ENCODE data around the gene ZNF519.

The ZNF519 gene

DNA sequence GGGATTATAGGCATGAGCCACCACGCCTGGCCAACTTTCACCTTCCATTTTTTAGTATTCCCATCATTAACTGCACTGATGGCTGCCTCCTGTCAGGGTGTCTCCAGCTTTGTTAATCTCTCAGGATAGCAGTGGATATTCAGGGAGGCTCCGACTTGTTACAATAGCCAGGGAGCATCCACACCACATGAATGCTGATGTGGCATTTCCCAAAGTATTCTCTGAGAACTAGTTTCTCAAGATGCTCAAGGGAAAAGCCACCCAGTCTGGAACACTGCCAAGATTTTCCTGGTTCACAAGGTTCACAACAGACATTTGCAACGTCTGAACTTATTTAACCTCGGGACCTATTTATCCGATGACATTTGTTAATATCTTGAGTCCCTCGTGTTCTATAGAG is 33.8 kb downstream of the ZNF519 start:
- DNase-seq (ENCODE audit: low read depth in 2 of 3, low spot score in 1 of 3) = no peak

DNA sequence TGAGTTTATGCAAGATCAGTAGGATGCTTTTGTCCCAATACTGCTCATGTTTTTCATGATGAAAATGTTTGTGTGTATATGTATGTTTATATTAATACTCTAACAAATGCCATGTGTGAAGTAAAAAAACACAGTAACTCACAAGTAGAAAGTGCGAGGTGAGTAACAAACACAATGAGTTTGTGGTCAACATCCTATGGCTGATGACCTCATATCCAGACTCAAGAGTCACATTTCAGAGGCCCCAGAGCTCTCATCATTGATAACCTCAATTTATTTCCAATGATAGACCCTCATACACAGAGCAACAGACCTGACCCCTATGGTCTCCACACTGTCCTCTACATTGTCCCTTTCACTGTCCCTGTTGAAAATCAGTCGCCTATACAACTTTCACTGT is 34.5 kb downstream of the ZNF519 start:
- DNase-seq (ENCODE audit: low read depth in 2 of 3, low spot score in 1 of 3) = no peak

DNA sequence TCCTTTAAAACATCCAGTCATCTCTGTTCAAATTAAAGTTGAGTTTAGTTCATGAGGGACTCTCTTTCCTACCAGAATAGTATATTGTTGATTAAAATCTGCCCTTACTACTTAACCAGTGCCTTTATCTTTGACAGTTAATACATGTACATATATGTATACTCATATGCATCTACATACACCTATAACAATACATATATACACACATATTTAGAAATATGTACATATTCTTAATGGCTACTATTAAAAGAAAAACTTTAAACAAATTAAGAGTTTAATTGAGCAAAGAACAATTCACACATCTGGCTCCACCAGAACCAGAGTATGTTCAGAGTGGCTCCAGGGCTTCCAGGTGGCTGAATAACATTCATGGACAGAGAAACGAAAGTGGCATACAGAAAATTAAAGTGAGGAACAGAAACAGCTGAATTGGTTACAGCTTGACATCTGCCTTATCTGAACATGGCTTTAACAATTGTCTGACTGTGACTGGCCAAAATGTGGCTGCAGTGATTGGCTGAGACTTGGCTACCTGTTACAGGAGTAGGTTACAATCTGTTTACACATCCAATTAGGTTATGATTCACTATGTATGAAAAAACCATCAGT is 38.8 kb downstream of the ZNF519 start:
- no peak for DNase-seq (ENCODE audit: low read depth in 2 of 3, low spot score in 1 of 3)

DNA sequence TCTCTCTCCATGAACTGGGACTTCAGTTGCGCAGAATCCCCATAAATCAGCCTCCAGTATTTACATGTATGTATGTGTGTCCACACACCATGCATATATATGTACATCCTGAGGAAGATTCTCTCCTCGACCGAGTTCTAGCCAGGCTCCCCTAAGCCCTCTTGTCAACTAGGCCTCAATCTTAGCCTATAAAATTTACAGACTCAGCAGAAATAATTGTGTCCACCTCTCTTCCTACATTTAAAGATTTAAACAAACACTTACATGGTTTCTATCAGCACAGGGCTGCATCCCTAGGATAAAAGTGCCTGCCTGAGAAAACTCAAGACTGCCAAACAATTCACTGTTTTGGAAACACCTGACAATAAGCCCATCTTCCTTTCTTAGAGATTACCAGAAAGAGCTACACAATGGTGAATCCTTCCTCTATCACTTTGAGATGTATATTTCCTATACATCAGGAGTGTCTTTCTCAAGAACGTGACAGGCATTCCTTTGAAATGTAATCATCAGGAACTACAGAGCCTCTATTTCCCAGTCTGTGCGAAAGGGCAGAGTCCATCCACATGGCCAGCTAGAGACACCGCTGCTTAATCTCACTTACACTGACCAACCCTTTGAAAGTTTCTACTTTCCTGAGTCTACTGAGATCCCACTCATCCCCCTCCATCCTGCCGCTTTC is 39.5 kb downstream of the ZNF519 start:
- no peak for DNase-seq (ENCODE audit: low read depth in 2 of 3, low spot score in 1 of 3)

DNA sequence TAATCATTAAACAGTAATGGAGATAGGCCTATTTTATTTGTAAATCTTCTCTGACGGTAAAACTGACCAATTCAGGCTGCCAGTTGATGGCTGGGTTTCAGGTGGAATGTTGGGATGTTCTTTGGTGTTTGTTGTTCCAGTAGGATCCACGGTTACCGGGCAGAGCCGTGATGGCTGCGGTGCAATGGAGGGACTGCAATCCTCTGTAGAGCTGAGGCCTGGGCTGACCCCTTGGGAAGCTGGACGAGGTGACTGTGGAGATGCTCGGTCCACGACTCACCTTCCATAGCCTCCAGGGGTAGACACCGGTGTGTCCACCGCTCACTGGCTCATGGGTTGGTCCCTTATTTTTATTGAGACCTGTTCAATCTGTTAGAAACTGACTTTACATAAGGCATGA is 42.5 kb downstream of the ZNF519 start:
- no peak for DNase-seq (ENCODE audit: low read depth in 2 of 3, low spot score in 1 of 3)

DNA sequence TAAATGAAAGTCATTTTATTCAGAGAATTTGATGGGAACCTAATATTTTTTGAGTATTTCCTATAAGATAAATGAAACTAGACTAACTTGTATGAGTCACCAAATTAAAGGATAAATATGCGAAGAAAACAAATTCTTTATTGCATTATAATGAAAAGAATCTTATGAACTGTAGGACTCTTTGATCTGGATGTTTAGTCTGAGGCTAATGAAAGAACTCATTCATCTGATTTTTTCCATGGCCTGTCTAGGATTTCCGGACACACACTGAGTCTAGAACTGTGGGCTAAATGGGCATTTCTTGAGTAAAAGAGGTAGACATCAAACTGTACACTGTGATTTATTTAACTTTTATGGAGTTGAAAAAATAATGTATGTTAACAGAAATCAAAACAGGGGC is 43.0 kb downstream of the ZNF519 start:
- DNase-seq (ENCODE audit: low read depth in 2 of 3, low spot score in 1 of 3) = no peak

DNA sequence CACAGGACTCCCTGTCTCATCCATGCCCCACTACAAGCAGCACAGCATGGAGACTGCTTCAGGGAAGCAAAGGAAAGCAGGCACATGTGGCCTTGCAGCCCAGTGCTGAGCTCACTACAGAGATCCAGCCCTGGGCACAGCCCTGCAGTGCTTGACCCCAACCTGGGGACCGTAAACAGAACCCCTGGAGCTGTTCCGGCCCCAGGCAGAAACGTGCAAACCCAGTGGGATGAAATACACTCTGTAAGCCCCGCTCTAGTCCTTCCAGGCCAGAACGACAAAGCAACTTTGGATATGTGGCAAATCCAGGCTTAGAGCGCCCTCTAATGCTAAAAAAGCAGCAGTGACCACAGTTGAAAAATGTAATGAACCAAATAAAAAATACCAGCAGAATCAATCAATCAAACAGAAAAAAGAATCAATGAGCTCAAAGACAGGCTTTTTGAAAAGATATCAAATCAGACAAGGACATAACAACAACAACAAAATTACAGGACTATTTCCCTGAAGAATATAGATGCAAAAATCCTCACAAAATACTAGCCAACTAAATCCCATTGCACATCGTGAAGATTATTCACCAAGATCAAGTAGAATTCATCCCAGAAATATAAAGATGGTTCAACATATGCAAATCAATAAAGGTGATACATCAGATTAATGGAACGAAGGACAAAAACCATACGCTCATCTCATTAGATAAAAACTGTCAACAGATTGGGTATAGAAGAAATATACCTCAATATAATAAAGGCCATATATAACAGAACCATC is 45.6 kb downstream of the ZNF519 start:
- no peak for DNase-seq (ENCODE audit: low read depth in 2 of 3, low spot score in 1 of 3)

DNA sequence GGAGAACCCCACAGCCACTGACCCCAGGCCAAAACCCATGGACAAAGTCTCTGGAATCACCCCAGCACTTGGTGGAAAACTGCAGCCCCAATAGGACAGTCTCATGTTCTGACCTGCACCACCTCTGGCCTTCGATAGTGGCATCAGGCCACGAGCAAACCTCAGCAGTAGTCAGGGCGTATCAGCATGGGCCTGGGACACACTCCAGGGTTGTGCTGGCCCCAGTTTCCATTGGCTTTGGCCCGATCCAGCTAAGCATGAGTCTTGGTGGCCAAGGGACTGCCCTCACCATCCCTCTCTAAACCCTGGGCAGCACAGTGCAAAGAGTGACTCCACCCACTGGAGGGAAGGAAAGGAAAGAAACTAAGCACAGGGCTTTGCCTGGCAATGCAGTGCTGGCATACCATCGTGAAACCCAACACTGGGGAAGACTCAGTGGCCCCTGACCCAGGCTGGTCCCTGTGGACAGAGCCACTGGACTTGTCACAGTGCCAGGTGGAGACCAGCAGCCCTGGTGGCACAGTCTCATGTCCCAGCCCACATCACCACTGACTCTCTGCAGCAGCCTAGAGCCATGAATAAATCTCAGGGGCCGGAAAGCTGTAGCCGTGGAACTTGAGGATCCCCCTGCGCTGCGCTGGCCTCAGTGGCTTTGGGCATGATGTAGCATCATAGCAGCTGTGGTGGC is 46.3 kb downstream of the ZNF519 start:
- DNase-seq (ENCODE audit: low read depth in 2 of 3, low spot score in 1 of 3) = no peak

DNA sequence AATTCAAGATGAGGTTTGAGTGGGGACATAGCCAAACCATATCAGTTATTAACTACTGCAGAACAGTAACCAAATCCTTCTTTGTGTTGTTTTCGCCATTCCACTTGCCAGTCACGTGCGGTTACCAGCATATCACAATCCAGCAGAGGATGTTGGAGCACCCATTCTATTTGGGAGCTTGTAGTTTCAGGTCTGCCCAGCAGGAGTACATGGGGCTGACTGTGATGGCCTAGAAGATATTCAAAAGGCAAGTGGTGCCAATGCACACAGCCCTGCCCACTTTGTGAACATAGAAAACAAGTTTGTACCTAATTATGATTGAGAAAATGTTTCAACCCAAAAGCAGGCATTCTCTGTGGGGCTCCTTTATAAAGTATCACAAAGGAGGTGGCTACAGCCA is 57.0 kb downstream of the ZNF519 start:
- DNase-seq (ENCODE audit: low read depth in 2 of 3, low spot score in 1 of 3) = no peak

DNA sequence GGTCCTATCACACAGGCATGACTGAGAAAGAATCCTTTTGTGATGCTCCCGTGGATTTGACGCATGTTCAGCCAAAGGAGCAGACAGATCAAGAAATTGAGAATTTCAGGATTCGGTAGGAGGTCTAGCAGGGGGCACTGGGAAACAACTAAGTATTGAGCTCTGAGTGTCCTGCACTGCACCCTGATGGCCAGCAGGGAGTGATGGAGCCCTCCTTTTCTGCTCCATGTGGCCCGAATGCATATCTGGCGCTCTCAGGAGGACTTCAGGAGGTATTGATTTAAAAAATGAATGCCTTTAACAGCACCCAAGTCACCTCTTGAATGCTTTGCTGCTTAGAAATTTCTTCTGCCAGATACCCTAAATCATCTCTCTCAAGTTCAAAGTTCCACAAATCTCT is 58.0 kb downstream of the ZNF519 start:
- no peak for DNase-seq (ENCODE audit: low read depth in 2 of 3, low spot score in 1 of 3)

DNA sequence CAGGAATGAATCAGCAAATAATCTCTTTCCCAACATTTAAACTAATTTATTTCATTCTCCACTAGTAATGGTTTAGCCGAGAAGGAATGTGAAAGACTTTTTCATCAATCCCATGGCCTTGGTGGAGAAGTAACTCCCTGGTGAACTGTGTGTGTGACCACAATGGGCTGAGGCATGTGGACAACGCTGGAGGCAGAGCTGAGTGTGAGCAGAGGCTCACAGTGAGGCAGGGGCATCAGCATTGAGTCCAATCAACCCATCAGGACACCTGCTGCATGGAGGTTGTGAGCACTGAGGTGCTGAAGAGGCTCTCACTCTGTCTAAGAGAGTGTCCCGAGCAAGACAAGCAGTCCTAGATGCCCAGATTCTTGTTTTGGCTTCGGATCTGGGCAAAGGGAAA is 78.6 kb downstream of the ZNF519 start:
- DNase-seq (ENCODE audit: low read depth in 2 of 3, low spot score in 1 of 3) = no peak

Data from stimulated activated CD4-positive, alpha-beta T cell treated with anti-CD3 and anti-CD28 coated beads, Interleukin-12 subunit alpha, Interleukin-12 subunit beta, amount 100 ng/mL, for 48 hours (primary cell).